Neural cell (in vitro differentiated cells): ENCODE results near the gene ASPM. TPM values are rescaled to one million over a fixed set of nuclear protein-coding genes. Genes with fewer than 3 reads are reported as not detected.

Source experiments
- H2AFZ ChIP-seq: fragments of 200-600, 300-800 bp; sonication (generic), shearing (Covaris generic); 2 replicates; pipeline ENCODE4 v1.6.0; 2014; ENCODE audit warnings: low read depth, mild to moderate bottlenecking, antibody characterized with exemption, low read length, moderate library complexity
- H3F3A ChIP-seq: fragments of 200-600 bp; shearing (Covaris generic); 2 replicates; pipeline ENCODE4 v1.6.1; 2016; ENCODE audit warnings: mild to moderate bottlenecking, moderate library complexity, mixed read lengths, antibody characterized with exemption, low read length; ENCODE audit not compliant: insufficient read depth, poor library complexity, severe bottlenecking
- H3K27ac ChIP-seq: fragments of 200-600, 300-800 bp; sonication (generic), shearing (Covaris generic); 2 replicates; pipeline ENCODE4 v1.5.1; 2014; ENCODE audit warnings: mild to moderate bottlenecking, low read length, moderate library complexity
- H3K27me3 ChIP-seq: fragments of 300-800, 200-600 bp; sonication (generic), shearing (Covaris generic); 2 replicates; pipeline ENCODE4 v1.6.0; 2014; ENCODE audit warnings: mild to moderate bottlenecking, low read depth, low read length, moderate library complexity; ENCODE audit not compliant: insufficient read depth
- H3K36me3 ChIP-seq: fragments of 300-800, 200-600 bp; sonication (generic), shearing (Covaris generic); 2 replicates; pipeline ENCODE4 v1.5.1; 2014; ENCODE audit warnings: mild to moderate bottlenecking, antibody characterized with exemption, low read length, moderate library complexity; ENCODE audit not compliant: insufficient read depth
- H3K4me2 ChIP-seq: fragments of 300-800, 200-600 bp; sonication (generic), shearing (Covaris generic); 2 replicates; pipeline ENCODE4 v1.6.0; 2014; ENCODE audit warnings: mild to moderate bottlenecking, low read length
- H3K4me3 ChIP-seq: fragments of 300-800, 200-600 bp; sonication (generic), shearing (Covaris generic); 2 replicates; pipeline ENCODE4 v1.5.1; 2014; ENCODE audit warnings: mild to moderate bottlenecking, low read length, moderate library complexity
- H3K79me2 ChIP-seq: fragments of 200-600 bp; shearing (Covaris generic); replicated peaks from 2 replicates; pipeline ENCODE4 v1.6.0; 2014; ENCODE audit warnings: mild to moderate bottlenecking, low read length, moderate library complexity; ENCODE audit not compliant: insufficient read depth
- H3K9ac ChIP-seq: fragments of 300-800, 200-600 bp; sonication (generic), shearing (Covaris generic); 2 replicates; pipeline ENCODE4 v1.6.1; 2016; ENCODE audit warnings: mild to moderate bottlenecking, low read length, mixed read lengths
- H3K9me2 ChIP-seq: fragments of 200-600 bp; shearing (Covaris generic); 2 replicates; pipeline ENCODE4 v1.6.1; 2016; ENCODE audit warnings: mild to moderate bottlenecking, low read length, mixed read lengths; ENCODE audit not compliant: insufficient read depth
- H3K9me3 ChIP-seq: fragments of 200-600, 300-800 bp; sonication (generic), shearing (Covaris generic); 2 replicates; pipeline ENCODE4 v1.6.1; 2016; ENCODE audit warnings: mild to moderate bottlenecking, mixed run types, low read length, moderate library complexity, mixed read lengths
- H4K20me1 ChIP-seq: fragments of 200-600 bp; shearing (Covaris generic); 2 replicates; pipeline ENCODE4 v1.6.1; 2016; ENCODE audit warnings: mild to moderate bottlenecking, mixed run types; ENCODE audit not compliant: insufficient read depth
- EP300 ChIP-seq: fragments of 450-650 bp; conservative IDR thresholded peaks from 2 replicates; pipeline ENCODE4 v1.6.1; 2014; ENCODE audit warnings: antibody characterized with exemption, mild to moderate bottlenecking, moderate library complexity; ENCODE audit not compliant: poor library complexity, severe bottlenecking
- EZH2 ChIP-seq: fragments of 200-600, 300-800 bp; shearing (Covaris generic), sonication (generic); IDR thresholded peaks from 2 replicates; pipeline ENCODE4 v1.6.1; 2014; ENCODE audit warnings: antibody characterized with exemption, low read length, borderline replicate concordance, mild to moderate bottlenecking; ENCODE audit not compliant: insufficient read depth, poor library complexity, severe bottlenecking
- MXI1 ChIP-seq: fragments of 450-650 bp; conservative IDR thresholded peaks from 2 replicates; pipeline ENCODE4 v1.6.1; 2014; ENCODE audit warnings: antibody characterized with exemption, mild to moderate bottlenecking; ENCODE audit not compliant: poor library complexity, severe bottlenecking
- POLR2AphosphoS5 ChIP-seq: IDR thresholded peaks from 2 replicates; pipeline ENCODE4 v1.6.1; 2012
- RAD21 ChIP-seq: fragments of 450-650 bp; conservative IDR thresholded peaks from 2 replicates; pipeline ENCODE4 v1.6.1; 2014; ENCODE audit warnings: antibody characterized with exemption, mild to moderate bottlenecking, moderate library complexity
- SMC3 ChIP-seq: fragments of 450-650 bp; conservative IDR thresholded peaks from 2 replicates; pipeline ENCODE4 v1.6.1; 2014; ENCODE audit warnings: antibody characterized with exemption, mild to moderate bottlenecking, moderate library complexity; ENCODE audit not compliant: poor library complexity
- TAF1 ChIP-seq: IDR thresholded peaks from 2 replicates; pipeline ENCODE4 v1.6.1; 2012; ENCODE audit warnings: low read depth
- polyA plus RNA-seq: library from polyadenylated mRNA; depleted of rRNA; stranded (reverse); fragments of >200 nt; gene quantifications from 2 replicates; pipeline ENCODE4 v1.2.3, GENCODE V29; 2014
- TF ChIP-seq, protein P1 (sequence below): fragments of 450-650 bp; IDR thresholded peaks from 2 replicates; pipeline ENCODE4 v1.5.1; 2014; ENCODE audit warnings: antibody characterized with exemption, mild to moderate bottlenecking, moderate library complexity; ENCODE audit not compliant: poor library complexity, severe bottlenecking
- TF ChIP-seq, protein P2 (sequence below): IDR thresholded peaks from 2 replicates; pipeline ENCODE4 v1.6.1; 2012; ENCODE audit warnings: borderline replicate concordance

The ASPM gene
- polyA plus RNA-seq, 1 donor from 2014 or later, result 0.87 TPM

DNA sequence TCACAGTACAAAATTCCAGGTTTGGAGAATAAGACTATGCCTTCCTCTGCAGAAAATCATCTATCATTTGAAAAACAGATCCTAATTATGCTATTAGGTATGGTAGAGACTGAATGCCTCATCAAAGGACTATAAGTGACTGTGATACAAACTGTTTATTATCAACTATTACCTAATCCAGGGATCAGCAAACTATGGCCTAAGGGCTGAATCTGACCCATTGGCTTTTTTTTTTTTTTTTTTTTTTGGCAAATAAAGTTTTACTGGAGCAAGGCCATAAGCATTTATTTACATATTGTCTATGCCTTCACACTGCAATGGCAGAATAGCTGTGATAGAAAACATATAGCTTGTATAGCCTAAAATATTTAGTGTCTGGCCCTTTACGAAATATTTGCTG, 4.7 kb upstream of the ASPM start:
- no peaks in the 10 kb centered on the region for H3F3A ChIP-seq
- H3K9ac ChIP-seq, result no peak overlapping the region
- no peaks in the 10 kb centered on the region for H3K9me2 ChIP-seq

DNA sequence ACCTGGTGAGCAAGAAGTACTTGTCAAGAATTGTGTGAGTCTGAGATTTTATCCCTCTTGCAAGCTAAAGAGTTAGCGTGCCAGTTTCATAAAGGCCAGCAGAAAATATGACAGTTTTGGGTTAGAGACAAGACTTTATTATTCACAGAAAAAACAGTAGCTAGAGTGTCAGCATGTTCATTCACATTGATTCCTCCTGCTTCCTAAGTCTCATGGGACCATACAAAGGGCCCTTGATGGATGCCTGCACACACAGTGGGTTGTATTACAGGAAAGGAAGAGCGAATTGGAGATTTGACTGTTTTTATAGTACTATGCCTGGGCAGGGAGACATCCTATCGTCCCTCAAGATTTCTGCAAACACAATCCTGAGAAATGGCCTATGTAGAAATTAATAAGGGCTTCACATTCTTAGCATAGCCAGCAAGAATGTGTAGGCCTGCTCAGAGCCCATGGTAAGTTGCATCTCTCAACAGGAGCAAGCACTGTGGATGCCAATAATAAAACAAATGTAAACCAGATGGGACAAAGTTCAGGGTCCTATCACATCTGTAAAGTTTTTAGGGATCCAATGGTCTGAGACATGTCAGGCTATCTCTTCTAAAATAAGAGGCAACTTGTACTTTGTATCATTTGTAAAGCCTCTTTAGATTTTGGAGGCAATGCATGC, 4.0 kb upstream of the ASPM start:
- peaks cover 2% of the 10 kb centered on the region for H3K79me2 ChIP-seq
- no peak overlapping the region for H3K4me3 ChIP-seq
- H3K27me3 ChIP-seq, result no peaks in the 10 kb centered on the region
- H3K9me3 ChIP-seq, result no peaks in the 10 kb centered on the region
- TF ChIP-seq, protein P1, sequence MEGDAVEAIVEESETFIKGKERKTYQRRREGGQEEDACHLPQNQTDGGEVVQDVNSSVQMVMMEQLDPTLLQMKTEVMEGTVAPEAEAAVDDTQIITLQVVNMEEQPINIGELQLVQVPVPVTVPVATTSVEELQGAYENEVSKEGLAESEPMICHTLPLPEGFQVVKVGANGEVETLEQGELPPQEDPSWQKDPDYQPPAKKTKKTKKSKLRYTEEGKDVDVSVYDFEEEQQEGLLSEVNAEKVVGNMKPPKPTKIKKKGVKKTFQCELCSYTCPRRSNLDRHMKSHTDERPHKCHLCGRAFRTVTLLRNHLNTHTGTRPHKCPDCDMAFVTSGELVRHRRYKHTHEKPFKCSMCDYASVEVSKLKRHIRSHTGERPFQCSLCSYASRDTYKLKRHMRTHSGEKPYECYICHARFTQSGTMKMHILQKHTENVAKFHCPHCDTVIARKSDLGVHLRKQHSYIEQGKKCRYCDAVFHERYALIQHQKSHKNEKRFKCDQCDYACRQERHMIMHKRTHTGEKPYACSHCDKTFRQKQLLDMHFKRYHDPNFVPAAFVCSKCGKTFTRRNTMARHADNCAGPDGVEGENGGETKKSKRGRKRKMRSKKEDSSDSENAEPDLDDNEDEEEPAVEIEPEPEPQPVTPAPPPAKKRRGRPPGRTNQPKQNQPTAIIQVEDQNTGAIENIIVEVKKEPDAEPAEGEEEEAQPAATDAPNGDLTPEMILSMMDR, result no peak
- TF ChIP-seq MXI1 (no peak), EP300 (no peak), RAD21 (no peak), TAF1 (no peak), POLR2AphosphoS5 (no peak), SMC3 (no peak)
- TF ChIP-seq, protein P2, sequence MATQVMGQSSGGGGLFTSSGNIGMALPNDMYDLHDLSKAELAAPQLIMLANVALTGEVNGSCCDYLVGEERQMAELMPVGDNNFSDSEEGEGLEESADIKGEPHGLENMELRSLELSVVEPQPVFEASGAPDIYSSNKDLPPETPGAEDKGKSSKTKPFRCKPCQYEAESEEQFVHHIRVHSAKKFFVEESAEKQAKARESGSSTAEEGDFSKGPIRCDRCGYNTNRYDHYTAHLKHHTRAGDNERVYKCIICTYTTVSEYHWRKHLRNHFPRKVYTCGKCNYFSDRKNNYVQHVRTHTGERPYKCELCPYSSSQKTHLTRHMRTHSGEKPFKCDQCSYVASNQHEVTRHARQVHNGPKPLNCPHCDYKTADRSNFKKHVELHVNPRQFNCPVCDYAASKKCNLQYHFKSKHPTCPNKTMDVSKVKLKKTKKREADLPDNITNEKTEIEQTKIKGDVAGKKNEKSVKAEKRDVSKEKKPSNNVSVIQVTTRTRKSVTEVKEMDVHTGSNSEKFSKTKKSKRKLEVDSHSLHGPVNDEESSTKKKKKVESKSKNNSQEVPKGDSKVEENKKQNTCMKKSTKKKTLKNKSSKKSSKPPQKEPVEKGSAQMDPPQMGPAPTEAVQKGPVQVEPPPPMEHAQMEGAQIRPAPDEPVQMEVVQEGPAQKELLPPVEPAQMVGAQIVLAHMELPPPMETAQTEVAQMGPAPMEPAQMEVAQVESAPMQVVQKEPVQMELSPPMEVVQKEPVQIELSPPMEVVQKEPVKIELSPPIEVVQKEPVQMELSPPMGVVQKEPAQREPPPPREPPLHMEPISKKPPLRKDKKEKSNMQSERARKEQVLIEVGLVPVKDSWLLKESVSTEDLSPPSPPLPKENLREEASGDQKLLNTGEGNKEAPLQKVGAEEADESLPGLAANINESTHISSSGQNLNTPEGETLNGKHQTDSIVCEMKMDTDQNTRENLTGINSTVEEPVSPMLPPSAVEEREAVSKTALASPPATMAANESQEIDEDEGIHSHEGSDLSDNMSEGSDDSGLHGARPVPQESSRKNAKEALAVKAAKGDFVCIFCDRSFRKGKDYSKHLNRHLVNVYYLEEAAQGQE, result no peak
- H3F3A ChIP-seq, result no peaks in the 10 kb centered on the region
- no peaks in the 10 kb centered on the region for H4K20me1 ChIP-seq
- H3K27ac ChIP-seq, result no peak overlapping the region
- no peaks in the 10 kb centered on the region for H3K9me2 ChIP-seq
- H3K36me3 ChIP-seq, result no peaks in the 10 kb centered on the region
- H3K4me2 ChIP-seq, result no peak overlapping the region
- no peak overlapping the region for H3K9ac ChIP-seq
- no peak overlapping the region for H2AFZ ChIP-seq

More for the DNA sequence above, 4.7 kb upstream of the ASPM start:
- no peaks in the 10 kb centered on the region for H4K20me1 ChIP-seq
- no peak overlapping the region for H3K4me3 ChIP-seq
- no peak for TF ChIP-seq SMC3
- no peak for TF ChIP-seq POLR2AphosphoS5
- TF ChIP-seq EZH2, result no peak
- no peak for TF ChIP-seq MXI1
- no peak for TF ChIP-seq RAD21
- no peak for TF ChIP-seq TAF1
- TF ChIP-seq, protein P1, result no peak
- TF ChIP-seq EP300, result no peak
- TF ChIP-seq, protein P2, result no peak
- no peaks in the 10 kb centered on the region for H3K27me3 ChIP-seq
- no peak overlapping the region for H2AFZ ChIP-seq
- H3K27ac ChIP-seq, result no peak overlapping the region
- no peak overlapping the region for H3K4me2 ChIP-seq
- H3K79me2 ChIP-seq, result no peaks in the 10 kb centered on the region
- H3K36me3 ChIP-seq, result no peaks in the 10 kb centered on the region
- no peaks in the 10 kb centered on the region for H3K9me3 ChIP-seq
